Thyroid gland (tissue), 4 donors: Measurements from ENCODE around the gene CDC20.

Experiments
- POLR2A ChIP-seq, 2 donors: fragments of 450-650 bp; IDR thresholded peaks; one replicate each; pipeline ENCODE4 v1.6.1; 2017; ENCODE audit warnings: antibody characterized with exemption in 2 of 2, mild to moderate bottlenecking in 2 of 2, moderate library complexity in 1 of 2
- TF ChIP-seq, protein P1 (sequence below), 6 experiments: fragments of 200-600 bp in 3 of 6; fragments of 450-650 bp in 3 of 6; sonication (generic) in 3 of 6; IDR thresholded peaks; one replicate each; pipeline ENCODE4 v1.5.1; 2016 to 2019; ENCODE audit warnings: antibody characterized with exemption in 6 of 6, mild to moderate bottlenecking in 2 of 6, inconsistent platforms in 1 of 6, moderate library complexity in 1 of 6

DNA sequence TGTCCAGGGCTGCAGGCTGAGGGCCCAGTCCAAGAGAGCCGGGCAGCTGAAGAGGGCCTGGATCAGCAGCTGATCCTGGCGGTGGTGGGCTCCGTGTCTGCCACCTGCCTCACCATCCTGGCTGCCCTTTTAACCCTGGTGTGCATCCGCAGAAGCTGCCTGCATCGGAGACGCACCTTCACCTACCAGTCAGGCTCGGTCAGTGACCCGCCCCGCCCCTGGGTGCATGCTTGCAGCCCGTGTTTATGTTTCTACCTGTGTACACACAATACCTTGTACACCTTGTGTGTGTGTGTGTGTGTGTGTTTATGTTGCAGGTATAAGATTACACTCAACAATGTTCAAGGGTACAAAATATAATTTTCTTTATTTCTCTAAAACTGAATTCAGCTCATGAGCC lies 45.0 kb upstream of the CDC20 start:
- TF ChIP-seq POLR2A (IDR thresholded peaks at IDR 0.05): no peak
- TF ChIP-seq, protein P1, sequence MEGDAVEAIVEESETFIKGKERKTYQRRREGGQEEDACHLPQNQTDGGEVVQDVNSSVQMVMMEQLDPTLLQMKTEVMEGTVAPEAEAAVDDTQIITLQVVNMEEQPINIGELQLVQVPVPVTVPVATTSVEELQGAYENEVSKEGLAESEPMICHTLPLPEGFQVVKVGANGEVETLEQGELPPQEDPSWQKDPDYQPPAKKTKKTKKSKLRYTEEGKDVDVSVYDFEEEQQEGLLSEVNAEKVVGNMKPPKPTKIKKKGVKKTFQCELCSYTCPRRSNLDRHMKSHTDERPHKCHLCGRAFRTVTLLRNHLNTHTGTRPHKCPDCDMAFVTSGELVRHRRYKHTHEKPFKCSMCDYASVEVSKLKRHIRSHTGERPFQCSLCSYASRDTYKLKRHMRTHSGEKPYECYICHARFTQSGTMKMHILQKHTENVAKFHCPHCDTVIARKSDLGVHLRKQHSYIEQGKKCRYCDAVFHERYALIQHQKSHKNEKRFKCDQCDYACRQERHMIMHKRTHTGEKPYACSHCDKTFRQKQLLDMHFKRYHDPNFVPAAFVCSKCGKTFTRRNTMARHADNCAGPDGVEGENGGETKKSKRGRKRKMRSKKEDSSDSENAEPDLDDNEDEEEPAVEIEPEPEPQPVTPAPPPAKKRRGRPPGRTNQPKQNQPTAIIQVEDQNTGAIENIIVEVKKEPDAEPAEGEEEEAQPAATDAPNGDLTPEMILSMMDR (IDR thresholded peaks at IDR 0.05): no peak
